H1 (cell line): ENCODE data around the gene TXNDC11. TPM values are rescaled to one million over a fixed set of nuclear protein-coding genes. Genes with fewer than 3 reads are reported as not detected.

Source experiments
- CTCF ChIA-PET: fragments of 300-600 bp; sonication (Branson Sonifier 250); formaldehyde crosslinking; loops from one replicate; lab custom pipeline; 2021; ENCODE audit not compliant: partially characterized antibody; lab: Charles Lee
- POLR2A ChIA-PET: fragments of 300-600 bp; sonication (Branson Sonifier 250); formaldehyde crosslinking; loops from one replicate; lab custom pipeline; 2021; ENCODE audit warnings: inconsistent platforms; ENCODE audit not compliant: partially characterized antibody; lab: Charles Lee
- DNase-seq, 2 experiments: peaks; one replicate each; pipeline versions ENCODE4 v3.0.0 to v3.0.0-alpha.2; 2010 to 2022; ENCODE audit warnings: low spot score in 2 of 2, low read depth in 1 of 2, mixed read lengths in 1 of 2
- FAIRE-seq: peaks from 2 replicates; lab custom pipeline; 2011; peaks lifted over from hg19 to GRCh38; lab: Jason Lieb, UNC
- H2AFZ ChIP-seq: 2 replicates; pipeline ENCODE4 v1.8.1; 2012; ENCODE audit warnings: low read length, inconsistent platforms
- H2AK5ac ChIP-seq: 2 replicates; pipeline ENCODE4 v1.6.1; 2013; ENCODE audit warnings: low read depth, low read length
- H2BK120ac ChIP-seq: replicated peaks from 2 replicates; pipeline ENCODE3; 2013; ENCODE audit warnings: low read depth, low read length, inconsistent platforms
- H2BK12ac ChIP-seq: 2 replicates; pipeline ENCODE4 v1.6.1; 2013; ENCODE audit warnings: low read depth, low read length
- H2BK15ac ChIP-seq: 2 replicates; pipeline ENCODE4 v1.6.1; 2013; ENCODE audit warnings: low read length
- H2BK20ac ChIP-seq: 2 replicates; pipeline ENCODE4 v1.6.1; 2013; ENCODE audit warnings: low read length
- H2BK5ac ChIP-seq: 2 replicates; pipeline ENCODE4 v1.6.1; 2013; ENCODE audit warnings: low read depth, low read length
- H3K14ac ChIP-seq: 2 replicates; pipeline ENCODE4 v1.6.1; 2013; ENCODE audit warnings: inconsistent platforms; ENCODE audit not compliant: insufficient read length
- H3K18ac ChIP-seq: 2 replicates; pipeline ENCODE4 v1.6.1; 2013; ENCODE audit warnings: low read length; ENCODE audit errors: extremely low read depth
- H3K23ac ChIP-seq: 2 replicates; pipeline ENCODE4 v1.6.1; 2013; ENCODE audit warnings: inconsistent platforms; ENCODE audit not compliant: insufficient read length
- H3K23me2 ChIP-seq: 2 replicates; pipeline ENCODE4 v1.6.1; 2013; ENCODE audit warnings: low read depth, low read length
- H3K27ac ChIP-seq: 2 replicates; pipeline ENCODE4 v1.6.1; 2011; ENCODE audit warnings: low read depth, low read length, inconsistent platforms
- H3K27me3 ChIP-seq, 4 experiments: replicated peaks in 1 of 4; 1 replicate in 1 of 4; 2 replicates in 3 of 4; pipeline versions ENCODE4 v1.6.1 to v1.8.1; 2011 to 2013; ENCODE audit warnings: low read length in 3 of 4, mild to moderate bottlenecking in 3 of 4, inconsistent platforms in 2 of 4, mixed read lengths in 2 of 4, moderate library complexity in 1 of 4; ENCODE audit not compliant: control insufficient read depth in 3 of 4, insufficient read depth in 3 of 4; ENCODE audit errors: extremely low read depth in 1 of 4
- H3K36me3 ChIP-seq, 4 experiments: 2 replicates each; pipeline versions ENCODE4 v1.6.1 to v1.8.1; 2011 to 2013; ENCODE audit warnings: mild to moderate bottlenecking in 4 of 4, low read length in 3 of 4, moderate library complexity in 2 of 4, control low read depth in 1 of 4, inconsistent platforms in 1 of 4; ENCODE audit not compliant: insufficient read depth in 4 of 4, control insufficient read depth in 2 of 4
- H3K4ac ChIP-seq: replicated peaks from 2 replicates; pipeline ENCODE3; 2013; ENCODE audit warnings: low read length, low read depth, mixed read lengths, inconsistent platforms; ENCODE audit not compliant: insufficient read length
- H3K4me1 ChIP-seq, 4 experiments: replicated peaks in 1 of 4; 1 replicate in 1 of 4; 2 replicates in 3 of 4; pipeline versions ENCODE4 v1.6.1 to v1.8.1; 2011 to 2013; ENCODE audit warnings: low read length in 3 of 4, inconsistent platforms in 2 of 4, mixed read lengths in 1 of 4; ENCODE audit not compliant: insufficient read depth in 4 of 4, control insufficient read depth in 3 of 4
- H3K4me2 ChIP-seq, 2 experiments: 2 replicates each; pipeline versions ENCODE4 v1.6.1 to v1.8.1; 2011 to 2013; ENCODE audit warnings: low read depth in 2 of 2, low read length in 2 of 2, control low read depth in 1 of 2, inconsistent platforms in 1 of 2, mild to moderate bottlenecking in 1 of 2; ENCODE audit not compliant: insufficient read depth in 1 of 2
- H3K4me3 ChIP-seq, 4 experiments: fragments of 200-600, 300-600 bp in 1 of 4; sonication (generic), shearing (Covaris generic), sonication (Bioruptor Twin) in 1 of 4; 2 replicates each; pipeline versions ENCODE4 v1.5.1 to v1.8.1; 2011 to 2016; ENCODE audit warnings: low read length in 4 of 4, low read depth in 3 of 4, control low read depth in 2 of 4, inconsistent platforms in 2 of 4, mild to moderate bottlenecking in 2 of 4, mixed read lengths in 1 of 4, moderate library complexity in 1 of 4; ENCODE audit not compliant: insufficient read depth in 2 of 4; ENCODE audit errors: extremely low read depth in 1 of 4
- H3K56ac ChIP-seq: replicated peaks from 2 replicates; pipeline ENCODE3; 2013; ENCODE audit warnings: low read depth, mild to moderate bottlenecking, mixed read lengths, low read length, inconsistent platforms; ENCODE audit not compliant: insufficient read length
- H3K79me1 ChIP-seq: 2 replicates; pipeline ENCODE4 v1.6.1; 2013; ENCODE audit warnings: low read depth, low read length, control low read depth
- H3K79me2 ChIP-seq, 2 experiments: 2 replicates each; pipeline versions ENCODE4 v1.6.1 to v1.8.1; 2012 to 2013; ENCODE audit warnings: low read length in 2 of 2, mild to moderate bottlenecking in 2 of 2, inconsistent platforms in 1 of 2; ENCODE audit not compliant: insufficient read depth in 2 of 2, control insufficient read depth in 1 of 2
- H3K9ac ChIP-seq, 4 experiments: replicated peaks in 1 of 4; 1 replicate in 1 of 4; 2 replicates in 3 of 4; pipeline versions ENCODE4 v1.6.1 to v1.8.1; 2011 to 2013; ENCODE audit warnings: low read depth in 3 of 4, low read length in 3 of 4, control low read depth in 2 of 4, mild to moderate bottlenecking in 2 of 4, moderate library complexity in 2 of 4, inconsistent platforms in 1 of 4; ENCODE audit errors: extremely low read depth in 1 of 4
- H3K9me3 ChIP-seq, 2 experiments: 2 replicates each; pipeline versions ENCODE4 v1.6.1 to v1.8.1; 2012 to 2013; ENCODE audit warnings: mild to moderate bottlenecking in 2 of 2, moderate library complexity in 2 of 2, control low read depth in 1 of 2, inconsistent platforms in 1 of 2, low read depth in 1 of 2, low read length in 1 of 2, mixed read lengths in 1 of 2; ENCODE audit not compliant: insufficient read depth in 2 of 2
- H4K20me1 ChIP-seq, 2 experiments: replicated peaks in 1 of 2; 2 replicates each; pipeline versions ENCODE3 to v1.8.1; 2011 to 2013; ENCODE audit warnings: inconsistent platforms in 2 of 2, low read length in 2 of 2, mild to moderate bottlenecking in 1 of 2; ENCODE audit not compliant: insufficient read depth in 2 of 2, control insufficient read depth in 1 of 2
- H4K5ac ChIP-seq: 2 replicates; pipeline ENCODE4 v1.6.1; 2013; ENCODE audit warnings: low read length, low read depth, mixed read lengths, inconsistent platforms; ENCODE audit not compliant: insufficient read length
- H4K8ac ChIP-seq: 2 replicates; pipeline ENCODE4 v1.8.0; 2013; ENCODE audit warnings: mild to moderate bottlenecking, moderate library complexity, low read length, inconsistent platforms; ENCODE audit not compliant: insufficient read depth; ENCODE audit errors: extremely low read depth
- H4K91ac ChIP-seq: replicated peaks from 2 replicates; pipeline ENCODE3; 2013; ENCODE audit warnings: low read length, mixed read lengths, inconsistent platforms; ENCODE audit not compliant: insufficient read length
- CREB1 ChIP-seq: IDR thresholded peaks from 2 replicates; pipeline ENCODE4 v1.6.1; 2012; ENCODE audit warnings: inconsistent platforms
- RBBP5 ChIP-seq: IDR thresholded peaks from 2 replicates; pipeline ENCODE4 v1.7.1; 2012; ENCODE audit warnings: low read depth, mild to moderate bottlenecking, inconsistent platforms, low read length, moderate library complexity, borderline replicate concordance
- RFX5 ChIP-seq: IDR thresholded peaks from 2 replicates; pipeline ENCODE4 v1.6.1; 2011; ENCODE audit warnings: low read depth, low read length, improper control_type of control experiment, borderline replicate concordance
- SIRT6 ChIP-seq: IDR thresholded peaks from one replicate; pipeline ENCODE4 v1.7.1; 2012; ENCODE audit warnings: low read length, inconsistent platforms
- WGBS, 2 experiments: shearing (Covaris generic) in 1 of 2; methylation state at CpG; one replicate each; pipeline versions ENCODE4 v1.1.6 to v1.1.7; 2013 to 2015; ENCODE audit warnings: low lambda C conversion rate in 2 of 2, mixed read lengths in 2 of 2, inconsistent platforms in 1 of 2, low coverage in 1 of 2, missing lambda C conversion rate in 1 of 2; ENCODE audit not compliant: insufficient replicate concordance in 2 of 2, insufficient coverage in 1 of 2, insufficient read length in 1 of 2; ENCODE audit errors: extremely low coverage in 1 of 2, missing lambda C conversion rate in 1 of 2; 5-methylcytosine and 5-hydroxymethylcytosine counted together
- polyA plus RNA-seq, 7 experiments: library from polyadenylated mRNA; depleted of rRNA in 3 of 7; stranded (reverse) in 5 of 7; unstranded in 2 of 7; fragments of >200 nt in 5 of 7; fragments of 200-250 nt in 2 of 7; gene quantifications; 1 replicate in 5 of 7; 2 replicates in 1 of 7; 4 replicates in 1 of 7; pipeline versions ENCODE4 v1.2.1 to v1.2.3, GENCODE V29; 2011 to 2013; ENCODE audit warnings: missing spikeins in 2 of 7, mixed read lengths in 2 of 7
- total RNA-seq: library from RNA; stranded (reverse); fragmentation: NEBNext Ultra II Directional; extraction: Animal tissue kit (Norgen Biotek cat#: 25700); gene quantifications from 2 replicates; pipeline ENCODE4 v1.2.1, GENCODE V29; 2021

The TXNDC11 gene
- total and polyA plus RNA-seq, 2 of the 8 experiments (the other 6 are each of a cell fraction or from before 2014, with no cell fraction given) = 13.5 to 13.8 TPM

GRCh38 chr16:11642765-11643116, 99.9 kb downstream of the TXNDC11 start:
- Histone ChIP-seq H2BK120ac (no peak overlapping the region), H3K23me2 (peaks cover 6% of the 10 kb centered on the region; the same call in 1 of the 2 replicates), H3K36me3 (no peaks in the 10 kb centered on the region), H3K23ac (no peak overlapping the region), H3K56ac (no peak overlapping the region), H4K5ac (no peak overlapping the region), H3K9me3 (no peaks in the 10 kb centered on the region), H2BK20ac (0 out of 2 replicates have a peak overlapping the region, but pooled peaks have one; percentile 86), H4K20me1 (peaks cover 0 to 2% of the 10 kb centered on the region in 2 experiments), H3K4me3 (peak overlapping the region in 1 of 4 experiments; percentile 0; a peak in 1 of 8 replicates), H3K79me1 (no peaks in the 10 kb centered on the region), H3K4me2 (peak overlapping the region in 1 of 2 experiments; percentile 55; a peak in 2 of 4 replicates), H2BK5ac (0 out of 2 replicates have a peak overlapping the region, but pooled peaks have one; percentile 8), H4K8ac (peak overlapping the region; percentile 68; the same call in 1 of the 2 replicates), H3K14ac (no peak overlapping the region), H2BK12ac (peak overlapping the region; percentile 62; the same call in 1 of the 2 replicates), H3K27ac (no peak overlapping the region), H3K18ac (no peak overlapping the region), H3K9ac (no peak overlapping the region), H3K4ac (no peak overlapping the region), H3K79me2 (no peaks in the 10 kb centered on the region), H3K4me1 (peaks cover 0 to 10% (median 8%) of the 10 kb centered on the region in 4 experiments; a peak in 6 of 7 replicates), H2BK15ac (peak overlapping the region; percentile 61; the same call in 1 of the 2 replicates), H2AFZ (peak overlapping the region; percentile 92; the same call in 1 of the 2 replicates), H3K27me3 (no peaks in the 10 kb centered on the region), H4K91ac (no peak overlapping the region), H2AK5ac (no peak overlapping the region)
- CTCF ChIA-PET = interaction anchor here (0.6 to 4.6 kb wide), 22 partner anchors 8 to 254 kb away, joined by 3 to 51 read pairs (median 6); partner anchors contain the start of gene SNN
- 53% methylated on average over 4 of the region's 4 CpGs; no CpG with 5 or more reads in 1 of the 2 experiments for WGBS, 2 experiments
- POLR2A ChIA-PET = interaction anchor here (0.8 to 0.9 kb wide), 2 partner anchors 27 to 108 kb away, joined by 3 read pairs; no protein-coding TSS in a partner anchor
- FAIRE-seq = no peak
- TF ChIP-seq RBBP5 (no peak), SIRT6 (no peak), CREB1 (peak; percentile 38; the same call in 1 of the 2 replicates), RFX5 (peak; percentile 35; the same call in 1 of the 2 replicates)
- no peak for DNase-seq
